HEK293T (cell line): Measurements from ENCODE around the gene SLC66A2.

ENCODE experiments used
- ARNT ChIP-seq: fragments of 450-650 bp; IDR thresholded peaks from 2 replicates; pipeline ENCODE4 v1.6.1; 2017; ENCODE audit warnings: mild to moderate bottlenecking
- BHLHE40 ChIP-seq: fragments of 450-650 bp; IDR thresholded peaks from 2 replicates; pipeline ENCODE4 v1.6.1; 2016; ENCODE audit warnings: mild to moderate bottlenecking, moderate library complexity, borderline replicate concordance
- CTBP1 ChIP-seq: fragments of 450-650 bp; IDR thresholded peaks from 2 replicates; pipeline ENCODE4 v1.6.1; 2016; ENCODE audit warnings: borderline replicate concordance
- ELF4 ChIP-seq: fragments of 450-650 bp; IDR thresholded peaks from 2 replicates; pipeline ENCODE4 v1.6.1; 2017; ENCODE audit warnings: antibody characterized with exemption
- FOXA1 ChIP-seq: fragments of 450-650 bp; IDR thresholded peaks from 2 replicates; pipeline ENCODE4 v1.6.1; 2016; ENCODE audit warnings: mild to moderate bottlenecking
- FOXK2 ChIP-seq: fragments of 450-650 bp; IDR thresholded peaks from 2 replicates; pipeline ENCODE4 v1.6.1; 2016; ENCODE audit warnings: mild to moderate bottlenecking
- FOXM1 ChIP-seq: fragments of 450-650 bp; IDR thresholded peaks from 2 replicates; pipeline ENCODE4 v1.6.1; 2017; ENCODE audit warnings: mild to moderate bottlenecking, borderline replicate concordance
- HDGF ChIP-seq: fragments of 450-650 bp; IDR thresholded peaks from 2 replicates; pipeline ENCODE4 v1.6.1; 2017; ENCODE audit warnings: antibody characterized with exemption, borderline replicate concordance
- L3MBTL2 ChIP-seq: fragments of 450-650 bp; conservative IDR thresholded peaks from 2 replicates; pipeline ENCODE4 v1.6.1; 2016; ENCODE audit warnings: mild to moderate bottlenecking
- NFRKB ChIP-seq: fragments of 450-650 bp; IDR thresholded peaks from 2 replicates; pipeline ENCODE4 v1.6.1; 2016; ENCODE audit warnings: mild to moderate bottlenecking, moderate library complexity
- PKNOX1 ChIP-seq: fragments of 450-650 bp; IDR thresholded peaks from 2 replicates; pipeline ENCODE4 v1.6.1; 2016
- SP1 ChIP-seq: fragments of 450-650 bp; IDR thresholded peaks from 2 replicates; pipeline ENCODE4 v1.6.1; 2017
- SUZ12 ChIP-seq: fragments of 450-650 bp; IDR thresholded peaks from 2 replicates; pipeline ENCODE4 v1.6.1; 2016; ENCODE audit warnings: mild to moderate bottlenecking

- TF ChIP-seq SP1 (no peak), FOXM1 (no peak), L3MBTL2 (no peak), NFRKB (no peak), PKNOX1 (no peak), FOXK2 (no peak), SUZ12 (no peak), BHLHE40 (no peak), ARNT (no peak), CTBP1 (no peak), FOXA1 (no peak), ELF4 (no peak), HDGF (no peak)
These were observed 80.4 kb downstream of the SLC66A2 start for GRCh38 chr18:79871026-79871390.
